K562 (cell line): Measurements from ENCODE around the gene SIGLEC11. TPM values are rescaled to one million over a fixed set of nuclear protein-coding genes. Genes with fewer than 3 reads are reported as not detected.

Experiments
- BCOR ChIP-seq: fragments of 450-650 bp; IDR thresholded peaks from 2 replicates; pipeline ENCODE4 v1.6.1; 2016
- BRCA1 ChIP-seq, 2 experiments: fragments of 450-650 bp in 1 of 2; sonication (generic) in 1 of 2; formaldehyde crosslinking in 1 of 2; IDR thresholded peaks; 2 replicates each; pipeline versions ENCODE4 v1.5.0 to v1.6.1; 2017 to 2020; ENCODE audit warnings: mild to moderate bottlenecking in 1 of 2, missing genetic modification reagents in 1 of 2
- CAMTA2 ChIP-seq: fragments of 250-450 bp; sonication (Bioruptor Pico); conservative IDR thresholded peaks from 2 replicates; pipeline ENCODE4 v1.5.1; 2022
- CBX3 ChIP-seq, 2 experiments: IDR thresholded peaks; 1 replicate in 1 of 2; 2 replicates in 1 of 2; pipeline ENCODE4 v1.6.1; 2012; ENCODE audit warnings: inconsistent platforms in 2 of 2, low read length in 2 of 2, borderline replicate concordance in 1 of 2, control low read depth in 1 of 2
- CXXC5 ChIP-seq: fragments of 250-450 bp; sonication (Bioruptor Pico); IDR thresholded peaks from 2 replicates; pipeline ENCODE4 v1.8.0; 2022; ENCODE audit warnings: inconsistent platforms, mild to moderate bottlenecking, moderate library complexity
- DIDO1 ChIP-seq: fragments of 450-650 bp; IDR thresholded peaks from 2 replicates; pipeline ENCODE4 v1.6.1; 2016; ENCODE audit warnings: low read depth, missing biosample characterization, missing genetic modification characterization
- HNRNPK ChIP-seq: fragments of 200-400 bp; formaldehyde crosslinking; IDR thresholded peaks from one replicate; pipeline ENCODE4 v1.6.1; 2018; ENCODE audit warnings: mild to moderate bottlenecking, low read depth, low read length; ENCODE audit not compliant: poor library complexity, severe bottlenecking
- MTF1 ChIP-seq: fragments of 250-450 bp; sonication (Bioruptor Pico); IDR thresholded peaks from 2 replicates; pipeline ENCODE4 v1.9.0; 2021; ENCODE audit warnings: moderate library complexity, mild to moderate bottlenecking, inconsistent platforms, borderline replicate concordance
- NCOA4 ChIP-seq: fragments of 450-650 bp; IDR thresholded peaks from 2 replicates; pipeline ENCODE4 v1.6.1; 2018; ENCODE audit warnings: mild to moderate bottlenecking; ENCODE audit not compliant: partially characterized antibody
- NCOR1 ChIP-seq: fragments of 450-650 bp; IDR thresholded peaks from 2 replicates; pipeline ENCODE4 v1.6.1; 2016; ENCODE audit warnings: mild to moderate bottlenecking, moderate library complexity
- NR2C1 ChIP-seq, 2 experiments: fragments of 450-650 bp; IDR thresholded peaks; 2 replicates each; pipeline ENCODE4 v1.6.1; 2017; ENCODE audit warnings: mild to moderate bottlenecking in 2 of 2, antibody characterized with exemption in 1 of 2, inconsistent platforms in 1 of 2, missing compliant biosample characterization in 1 of 2, missing genetic modification characterization in 1 of 2
- SMAD3 ChIP-seq: fragments of 450-650 bp; formaldehyde crosslinking; conservative IDR thresholded peaks from 2 replicates; pipeline ENCODE4 v1.4.0; 2020; ENCODE audit warnings: mild to moderate bottlenecking
- SMARCC2 ChIP-seq: fragments of 450-650 bp; IDR thresholded peaks from 2 replicates; pipeline ENCODE4 v1.6.1; 2017; ENCODE audit warnings: antibody characterized with exemption, moderate library complexity, mild to moderate bottlenecking, low read depth
- SP2 ChIP-seq: IDR thresholded peaks from 2 replicates; pipeline ENCODE4 v1.6.1; 2011; ENCODE audit warnings: mild to moderate bottlenecking, low read depth, low read length, moderate library complexity; ENCODE audit not compliant: poor library complexity, severe bottlenecking; ENCODE audit errors: extremely low read depth
- STAT5B ChIP-seq: fragments of 250-450 bp; sonication (Bioruptor Pico); IDR thresholded peaks from 2 replicates; pipeline ENCODE4 v1.8.0; 2021; ENCODE audit warnings: mild to moderate bottlenecking, inconsistent platforms
- TRIM28 ChIP-seq: fragments of 450-650 bp; IDR thresholded peaks from 2 replicates; pipeline ENCODE4 v1.6.1; 2017
- YBX1 ChIP-seq: fragments of 450-650 bp; IDR thresholded peaks from 2 replicates; pipeline ENCODE4 v1.7.1; 2016; ENCODE audit warnings: mild to moderate bottlenecking
- ZBTB8A ChIP-seq: fragments of 450-650 bp; IDR thresholded peaks from 2 replicates; pipeline ENCODE4 v1.6.1; 2018; ENCODE audit warnings: mild to moderate bottlenecking, moderate library complexity; ENCODE audit not compliant: partially characterized antibody
- ZNF134 ChIP-seq: fragments of 250-450 bp; sonication (Bioruptor Pico); conservative IDR thresholded peaks from 2 replicates; pipeline ENCODE4 v1.4.0; 2020
- ZNF165 ChIP-seq: fragments of 250-450 bp; sonication (Bioruptor Pico); IDR thresholded peaks from 2 replicates; pipeline ENCODE4 v1.4.0; 2020; ENCODE audit warnings: borderline replicate concordance
- ZNF311 ChIP-seq: fragments of 250-450 bp; sonication (Bioruptor Pico); IDR thresholded peaks from 2 replicates; pipeline ENCODE4 v1.4.0; 2020; ENCODE audit warnings: mild to moderate bottlenecking, moderate library complexity
- ZNF586 ChIP-seq: fragments of 450-650 bp; formaldehyde crosslinking; conservative IDR thresholded peaks from 2 replicates; pipeline ENCODE4 v1.4.0; 2020; ENCODE audit warnings: mild to moderate bottlenecking, moderate library complexity
- ZZZ3 ChIP-seq: fragments of 450-650 bp; IDR thresholded peaks from 2 replicates; pipeline ENCODE4 v1.6.1; 2016; ENCODE audit warnings: antibody characterized with exemption, mild to moderate bottlenecking, moderate library complexity
- polyA plus RNA-seq, 8 experiments: library from polyadenylated mRNA; depleted of rRNA in 4 of 8; stranded (reverse) in 5 of 8; unstranded in 3 of 8; fragments of >200 nt; fragmentation: Nextera tagmentation in 2 of 8; fragmentation: Illumina TruSeq in 1 of 8; extraction: Ambion mirVana in 2 of 8; extraction: Trizol in 1 of 8; gene quantifications; 2 replicates each; pipeline versions ENCODE4 v1.2.1 to v1.2.3, GENCODE V29; 2011 to 2014; ENCODE audit warnings: inconsistent platforms in 1 of 8, missing spikeins in 1 of 8
- total RNA-seq, 7 experiments: library from RNA; depleted of rRNA in 6 of 7; stranded (reverse); fragments of >200 nt in 6 of 7; fragmentation: Illumina TruSeq in 2 of 7; extraction: Trizol in 2 of 7; gene quantifications; 2 replicates each; pipeline versions ENCODE4 v1.2.1 to v1.2.3, GENCODE V29; 2011 to 2021; ENCODE audit warnings: low replicate concordance in 1 of 7
- TF ChIP-seq, protein P1 (sequence below): IDR thresholded peaks from 2 replicates; pipeline ENCODE4 v1.6.1; 2014; ENCODE audit warnings: antibody characterized with exemption
- TF ChIP-seq, protein P2 (sequence below): fragments of 450-650 bp; IDR thresholded peaks from 2 replicates; pipeline ENCODE4 v1.6.1; 2016; ENCODE audit warnings: missing biosample characterization, missing genetic modification characterization
- TF ChIP-seq, protein P3 (sequence below), 2 experiments: IDR thresholded peaks; 2 replicates each; pipeline ENCODE4 v1.6.1; 2011; ENCODE audit warnings: borderline replicate concordance in 1 of 2, control low read depth in 1 of 2, low read depth in 1 of 2, low read length in 1 of 2, mild to moderate bottlenecking in 1 of 2, mixed read lengths in 1 of 2, moderate library complexity in 1 of 2; ENCODE audit not compliant: insufficient read depth in 1 of 2, insufficient read length in 1 of 2, poor library complexity in 1 of 2, severe bottlenecking in 1 of 2; ENCODE audit errors: extremely low read depth in 1 of 2

SIGLEC11 gene
- total and polyA plus RNA-seq, 9 of the 15 experiments (the other 6 are each of a cell fraction or from before 2014, with no cell fraction given) = not detected

DNA sequence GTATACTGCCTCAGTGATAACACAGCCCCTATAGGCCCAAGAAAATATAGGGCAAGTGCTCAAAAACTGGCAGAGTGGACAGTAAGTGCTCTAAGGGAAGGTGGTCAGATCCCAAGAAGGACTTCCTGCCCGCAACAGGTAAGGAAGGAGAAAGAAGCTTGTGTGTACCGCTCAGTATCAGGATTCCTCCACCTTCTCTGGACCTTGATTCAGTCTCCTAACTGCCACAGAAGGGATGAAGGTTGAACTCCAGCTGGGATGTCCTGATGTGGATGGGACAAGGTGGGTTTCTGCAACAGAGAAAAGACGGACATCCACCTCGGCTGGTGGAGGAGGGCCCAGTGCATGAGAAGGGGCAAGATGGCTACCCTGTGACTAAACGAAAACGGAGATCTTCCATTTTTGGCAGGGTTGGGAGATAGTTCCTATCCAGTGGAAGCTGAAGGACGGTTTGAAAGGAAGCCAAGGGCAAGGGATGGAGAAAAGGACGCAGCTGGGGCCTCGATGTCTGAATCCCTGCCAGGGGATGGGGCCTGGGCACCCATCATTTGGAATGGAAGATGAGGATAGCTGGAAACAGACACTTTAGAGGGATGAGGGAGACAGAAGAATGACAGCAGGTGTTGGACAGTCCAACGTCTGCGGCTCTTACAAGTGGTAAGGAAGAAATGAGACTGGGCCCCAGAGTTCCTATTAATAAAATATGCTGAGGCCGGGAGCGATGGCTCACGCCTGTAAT lies 33.3 kb downstream of the SIGLEC11 start (continued):
- TF ChIP-seq ZBTB8A = no peak
- no peak for TF ChIP-seq NR2C1 (IDR thresholded peaks at IDR 0.05)
- TF ChIP-seq NR2C1 (tag; IDR thresholded peaks at IDR 0.05) = peak; percentile 56; the same call in 1 of the 2 replicates
- TF ChIP-seq STAT5B (CRISPR knock-in tag) = no peak
- TF ChIP-seq SMARCC2 = no peak
- TF ChIP-seq HNRNPK = no peak
- no peak for TF ChIP-seq ZNF311 (CRISPR knock-in tag)
- no peak for TF ChIP-seq CXXC5 (CRISPR knock-in tag)
- TF ChIP-seq, protein P1, sequence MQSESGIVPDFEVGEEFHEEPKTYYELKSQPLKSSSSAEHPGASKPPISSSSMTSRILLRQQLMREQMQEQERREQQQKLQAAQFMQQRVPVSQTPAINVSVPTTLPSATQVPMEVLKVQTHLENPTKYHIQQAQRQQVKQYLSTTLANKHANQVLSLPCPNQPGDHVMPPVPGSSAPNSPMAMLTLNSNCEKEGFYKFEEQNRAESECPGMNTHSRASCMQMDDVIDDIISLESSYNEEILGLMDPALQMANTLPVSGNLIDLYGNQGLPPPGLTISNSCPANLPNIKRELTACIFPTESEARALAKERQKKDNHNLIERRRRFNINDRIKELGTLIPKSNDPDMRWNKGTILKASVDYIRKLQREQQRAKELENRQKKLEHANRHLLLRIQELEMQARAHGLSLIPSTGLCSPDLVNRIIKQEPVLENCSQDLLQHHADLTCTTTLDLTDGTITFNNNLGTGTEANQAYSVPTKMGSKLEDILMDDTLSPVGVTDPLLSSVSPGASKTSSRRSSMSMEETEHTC = no peak
- no peak for TF ChIP-seq ZNF165 (CRISPR knock-in tag)
- no peak for TF ChIP-seq NCOA4
- TF ChIP-seq SMAD3 (CRISPR knock-in tag) = 0 out of 2 replicates have a peak, but pooled peaks have one; percentile 12
- no peak for TF ChIP-seq CBX3 (IDR thresholded peaks at IDR 0.05; ENCODE audit: borderline replicate concordance in 1 of 2, low read length in 2 of 2)
- TF ChIP-seq ZNF134 = no peak
- peak; percentile 33; the same call in 1 of the 2 replicates for TF ChIP-seq BCOR
- no peak for TF ChIP-seq ZNF586 (CRISPR knock-in tag)
- TF ChIP-seq, protein P2, sequence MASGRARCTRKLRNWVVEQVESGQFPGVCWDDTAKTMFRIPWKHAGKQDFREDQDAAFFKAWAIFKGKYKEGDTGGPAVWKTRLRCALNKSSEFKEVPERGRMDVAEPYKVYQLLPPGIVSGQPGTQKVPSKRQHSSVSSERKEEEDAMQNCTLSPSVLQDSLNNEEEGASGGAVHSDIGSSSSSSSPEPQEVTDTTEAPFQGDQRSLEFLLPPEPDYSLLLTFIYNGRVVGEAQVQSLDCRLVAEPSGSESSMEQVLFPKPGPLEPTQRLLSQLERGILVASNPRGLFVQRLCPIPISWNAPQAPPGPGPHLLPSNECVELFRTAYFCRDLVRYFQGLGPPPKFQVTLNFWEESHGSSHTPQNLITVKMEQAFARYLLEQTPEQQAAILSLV = no peak
- no peak for TF ChIP-seq DIDO1
- TF ChIP-seq YBX1 = no peak
- no peak for TF ChIP-seq TRIM28
- TF ChIP-seq ZZZ3 = no peak
- TF ChIP-seq SP2 = no peak
- TF ChIP-seq, protein P3, sequence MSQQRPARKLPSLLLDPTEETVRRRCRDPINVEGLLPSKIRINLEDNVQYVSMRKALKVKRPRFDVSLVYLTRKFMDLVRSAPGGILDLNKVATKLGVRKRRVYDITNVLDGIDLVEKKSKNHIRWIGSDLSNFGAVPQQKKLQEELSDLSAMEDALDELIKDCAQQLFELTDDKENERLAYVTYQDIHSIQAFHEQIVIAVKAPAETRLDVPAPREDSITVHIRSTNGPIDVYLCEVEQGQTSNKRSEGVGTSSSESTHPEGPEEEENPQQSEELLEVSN (IDR thresholded peaks at IDR 0.05; ENCODE audit: borderline replicate concordance in 1 of 2, extremely low read depth in 1 of 2, insufficient read depth in 1 of 2, insufficient read length in 1 of 2, low read depth in 1 of 2, low read length in 1 of 2, poor library complexity in 1 of 2, severe bottlenecking in 1 of 2) = no peak
- TF ChIP-seq BRCA1 (IDR thresholded peaks at IDR 0.05) = no peak
- TF ChIP-seq BRCA1 (CRISPR knock-in tag; IDR thresholded peaks at IDR 0.05) = no peak
- TF ChIP-seq CAMTA2 (CRISPR knock-in tag) = no peak
- TF ChIP-seq MTF1 (CRISPR knock-in tag) = no peak
- no peak for TF ChIP-seq NCOR1
